ENCODE data around the gene MARK2. TPM values are rescaled to one million over a fixed set of nuclear protein-coding genes. Genes with fewer than 3 reads are reported as not detected.

Gene MARK2
- total and polyA plus RNA-seq, 2 of the 8 experiments (the other 6 are each of a cell fraction or from before 2014, with no cell fraction given): 19.3 to 58.5 TPM

GRCh38 chr11:63791495-63792167 lies 47.3 kb upstream of the MARK2 start:
- Histone ChIP-seq H4K8ac (ENCODE audit: extremely low read depth, insufficient read depth, low read length) (no peak overlapping the region), H3K27me3 (replicated peaks in 1 of 4; ENCODE audit: control insufficient read depth in 3 of 4, extremely low read depth in 1 of 4, insufficient read depth in 3 of 4, low read length in 3 of 4) (no peaks in the 10 kb centered on the region), H3K14ac (ENCODE audit: insufficient read length) (no peak overlapping the region), H3K27ac (ENCODE audit: low read depth, low read length) (peak overlapping the region; percentile 34; the same call in 1 of the 2 replicates), H2AK5ac (ENCODE audit: low read depth, low read length) (no peak overlapping the region), H3K18ac (ENCODE audit: extremely low read depth, low read length) (no peak overlapping the region), H3K4me3 (ENCODE audit: extremely low read depth in 1 of 4, insufficient read depth in 2 of 4, low read depth in 3 of 4, low read length in 4 of 4) (no peak overlapping the region), H3K79me2 (ENCODE audit: control insufficient read depth in 1 of 2, insufficient read depth in 2 of 2, low read length in 2 of 2) (no peaks in the 10 kb centered on the region), H2AFZ (ENCODE audit: low read length) (no peak overlapping the region), H2BK12ac (ENCODE audit: low read depth, low read length) (0 out of 2 replicates have a peak overlapping the region, but pooled peaks have one; percentile 75), H2BK15ac (ENCODE audit: low read length) (no peak overlapping the region), H3K4me2 (ENCODE audit: insufficient read depth in 1 of 2, low read depth in 2 of 2, low read length in 2 of 2) (no peak overlapping the region), H3K36me3 (ENCODE audit: control insufficient read depth in 2 of 4, insufficient read depth in 4 of 4, low read length in 3 of 4) (no peaks in the 10 kb centered on the region), H3K23me2 (ENCODE audit: low read depth, low read length) (no peaks in the 10 kb centered on the region), H3K9me3 (ENCODE audit: insufficient read depth in 2 of 2, low read depth in 1 of 2, low read length in 1 of 2) (peaks cover 0 to under 1% of the 10 kb centered on the region in 2 experiments; a peak in 1 of 4 replicates), H4K5ac (ENCODE audit: insufficient read length, low read depth, low read length) (no peak overlapping the region), H2BK5ac (ENCODE audit: low read depth, low read length) (peak overlapping the region; percentile 88; the same call in 1 of the 2 replicates), H3K4ac (replicated peaks; ENCODE audit: insufficient read length, low read depth, low read length) (no peak overlapping the region), H3K4me1 (replicated peaks in 1 of 4; ENCODE audit: control insufficient read depth in 3 of 4, insufficient read depth in 4 of 4, low read length in 3 of 4) (no peaks in the 10 kb centered on the region; a peak in 1 of 7 replicates), H3K79me1 (ENCODE audit: low read depth, low read length) (no peaks in the 10 kb centered on the region), H3K9ac (replicated peaks in 1 of 4; ENCODE audit: extremely low read depth in 1 of 4, low read depth in 3 of 4, low read length in 3 of 4) (peak overlapping the region in 1 of 4 experiments; percentile 29; a peak in 2 of 7 replicates), H3K23ac (ENCODE audit: insufficient read length) (no peak overlapping the region), H3K56ac (replicated peaks; ENCODE audit: insufficient read length, low read depth, low read length) (no peak overlapping the region), H2BK120ac (replicated peaks; ENCODE audit: low read depth, low read length) (no peak overlapping the region), H4K20me1 (replicated peaks in 1 of 2; ENCODE audit: control insufficient read depth in 1 of 2, insufficient read depth in 2 of 2, low read length in 2 of 2) (no peaks in the 10 kb centered on the region), H2BK20ac (ENCODE audit: low read length) (no peak overlapping the region), H4K91ac (replicated peaks; ENCODE audit: insufficient read length, low read length) (no peak overlapping the region)
- TF ChIP-seq TAF1 (IDR thresholded peaks at IDR 0.05; ENCODE audit: low read depth, low read length): peak; percentile 40; the same call in 1 of the 2 replicates
- peak; percentile 72; the same call in 1 of the 2 replicates for TF ChIP-seq SRF (IDR thresholded peaks at IDR 0.05; ENCODE audit: low read depth, low read length)
- TF ChIP-seq USF2 (IDR thresholded peaks at IDR 0.05; ENCODE audit: low read length): no peak
- ChIA-PET CTCF (ENCODE audit: partially characterized antibody) (no interaction called here), POLR2A (ENCODE audit: partially characterized antibody) (interaction anchor here (0.6 kb wide), 1 partner anchor 11 kb away, joined by 3 read pairs; no protein-coding TSS in a partner anchor)
- WGBS, 2 experiments (ENCODE audit: extremely low coverage in 1 of 2, insufficient coverage in 1 of 2, insufficient read length in 1 of 2, insufficient replicate concordance in 2 of 2, low coverage in 1 of 2, low lambda C conversion rate in 2 of 2, missing lambda C conversion rate in 1 of 2): 81% methylated on average over 6 of the region's 6 CpGs; no CpG with 5 or more reads in 1 of the 2 experiments
- no peak for DNase-seq (ENCODE audit: low read depth in 1 of 2, low spot score in 2 of 2)
- FAIRE-seq: no peak
